Fibroblast of villous mesenchyme (primary cell): ENCODE data around the gene SNTB2. TPM values are rescaled to one million over a fixed set of nuclear protein-coding genes. Genes with fewer than 3 reads are reported as not detected.

Experiments
- DNase-seq: peaks from one replicate; pipeline ENCODE4 v3.0.0-alpha.2; 2010; ENCODE audit warnings: low read depth
- H3K4me3 ChIP-seq: 2 replicates; pipeline ENCODE4 v1.5.1; 2011; ENCODE audit warnings: low read depth, mild to moderate bottlenecking, low read length
- total RNA-seq: library from RNA; depleted of rRNA; stranded (reverse); fragments of >200 nt; gene quantifications from 2 replicates; pipeline ENCODE4 v1.2.3, GENCODE V29; 2012
- TF ChIP-seq, protein P1 (sequence below): IDR thresholded peaks from 2 replicates; pipeline ENCODE4 v1.5.1; 2012; ENCODE audit warnings: low read depth, mild to moderate bottlenecking, low read length; ENCODE audit not compliant: insufficient read depth

Gene SNTB2
- total RNA-seq, 1 donor = 73.4 TPM

DNA sequence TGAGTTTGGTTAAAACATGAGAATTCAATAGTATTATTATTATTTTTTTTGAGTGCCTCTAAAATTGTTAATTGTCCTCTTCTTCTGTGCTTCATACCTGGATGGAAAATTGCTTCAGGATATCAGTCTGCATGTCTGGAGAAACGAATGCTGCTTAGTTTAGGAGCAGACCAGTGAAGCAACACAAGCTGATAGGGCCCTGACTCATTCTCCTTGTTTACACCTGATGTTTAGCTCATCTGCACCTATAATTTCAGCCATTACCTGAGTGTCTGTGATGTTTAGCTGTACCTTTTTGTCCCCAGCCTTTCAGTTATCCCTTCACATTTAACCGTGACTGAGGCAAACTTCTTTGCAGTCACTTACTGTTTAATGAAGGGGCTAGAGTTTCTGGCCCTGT is 14.8 kb downstream of the SNTB2 start:
- H3K4me3 ChIP-seq = no peak overlapping the region
- no peak for DNase-seq
- TF ChIP-seq, protein P1, sequence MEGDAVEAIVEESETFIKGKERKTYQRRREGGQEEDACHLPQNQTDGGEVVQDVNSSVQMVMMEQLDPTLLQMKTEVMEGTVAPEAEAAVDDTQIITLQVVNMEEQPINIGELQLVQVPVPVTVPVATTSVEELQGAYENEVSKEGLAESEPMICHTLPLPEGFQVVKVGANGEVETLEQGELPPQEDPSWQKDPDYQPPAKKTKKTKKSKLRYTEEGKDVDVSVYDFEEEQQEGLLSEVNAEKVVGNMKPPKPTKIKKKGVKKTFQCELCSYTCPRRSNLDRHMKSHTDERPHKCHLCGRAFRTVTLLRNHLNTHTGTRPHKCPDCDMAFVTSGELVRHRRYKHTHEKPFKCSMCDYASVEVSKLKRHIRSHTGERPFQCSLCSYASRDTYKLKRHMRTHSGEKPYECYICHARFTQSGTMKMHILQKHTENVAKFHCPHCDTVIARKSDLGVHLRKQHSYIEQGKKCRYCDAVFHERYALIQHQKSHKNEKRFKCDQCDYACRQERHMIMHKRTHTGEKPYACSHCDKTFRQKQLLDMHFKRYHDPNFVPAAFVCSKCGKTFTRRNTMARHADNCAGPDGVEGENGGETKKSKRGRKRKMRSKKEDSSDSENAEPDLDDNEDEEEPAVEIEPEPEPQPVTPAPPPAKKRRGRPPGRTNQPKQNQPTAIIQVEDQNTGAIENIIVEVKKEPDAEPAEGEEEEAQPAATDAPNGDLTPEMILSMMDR = no peak

DNA sequence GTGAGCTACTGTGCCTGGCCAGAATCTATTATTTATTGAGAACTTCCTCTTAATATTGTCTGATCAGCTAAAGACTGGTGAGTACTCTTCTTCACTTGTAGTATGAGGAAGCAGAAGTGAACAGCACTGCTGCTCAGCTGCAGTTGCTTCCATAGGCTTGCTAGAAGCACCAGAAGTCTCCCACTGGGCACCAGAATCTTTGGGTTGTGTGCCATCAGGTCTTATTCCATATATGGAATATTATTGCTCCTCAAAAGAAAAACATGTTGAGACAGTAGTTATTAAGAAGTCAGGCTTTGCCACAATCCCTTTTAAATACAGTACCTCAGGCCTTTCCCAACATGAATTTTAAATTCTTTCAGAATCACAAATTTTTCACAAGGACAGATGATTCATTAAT is 17.2 kb downstream of the SNTB2 start:
- TF ChIP-seq, protein P1 = no peak
- H3K4me3 ChIP-seq = no peak overlapping the region
- DNase-seq = no peak

DNA sequence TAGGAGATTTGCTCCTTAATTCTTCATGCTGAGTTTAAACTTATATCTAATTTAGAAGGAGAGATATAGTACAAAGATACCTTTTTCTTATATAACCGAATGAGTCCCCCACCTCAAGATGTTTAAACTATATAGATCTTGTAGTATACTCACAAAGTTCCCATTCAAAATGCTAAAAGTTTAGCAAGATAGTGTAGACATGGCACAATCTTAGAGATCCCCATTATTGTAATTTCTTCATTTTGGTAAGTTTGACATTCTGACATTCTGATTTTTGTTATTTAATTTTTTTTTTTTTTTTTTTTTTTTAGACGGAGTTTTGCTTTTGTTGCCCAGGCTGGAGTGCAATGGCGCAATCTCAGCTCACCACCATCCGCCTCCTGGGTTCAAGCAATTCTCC is 22.8 kb downstream of the SNTB2 start:
- TF ChIP-seq, protein P1 = no peak
- DNase-seq = no peak
- no peak overlapping the region for H3K4me3 ChIP-seq

DNA sequence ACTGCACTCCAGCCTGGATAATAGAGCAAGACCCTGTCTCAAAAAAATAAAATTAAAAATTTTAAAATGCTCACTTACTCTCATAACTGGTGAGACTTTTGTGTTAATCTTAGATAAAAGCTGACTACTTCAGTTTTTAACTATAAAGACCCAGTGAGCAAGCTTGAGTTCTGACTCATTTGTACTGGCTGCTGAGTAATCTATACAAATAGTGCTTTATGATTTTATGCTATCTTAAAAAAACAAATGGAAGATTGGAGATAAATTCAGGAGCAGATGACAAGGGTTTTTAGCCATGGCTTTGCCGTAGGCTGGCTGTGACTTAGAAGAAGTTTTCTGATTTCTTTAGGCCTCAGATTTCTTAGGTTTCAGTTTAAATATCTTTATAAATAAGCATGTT is 30.5 kb downstream of the SNTB2 start:
- H3K4me3 ChIP-seq = no peak overlapping the region
- DNase-seq = peak; percentile 81
- TF ChIP-seq, protein P1 = no peak

DNA sequence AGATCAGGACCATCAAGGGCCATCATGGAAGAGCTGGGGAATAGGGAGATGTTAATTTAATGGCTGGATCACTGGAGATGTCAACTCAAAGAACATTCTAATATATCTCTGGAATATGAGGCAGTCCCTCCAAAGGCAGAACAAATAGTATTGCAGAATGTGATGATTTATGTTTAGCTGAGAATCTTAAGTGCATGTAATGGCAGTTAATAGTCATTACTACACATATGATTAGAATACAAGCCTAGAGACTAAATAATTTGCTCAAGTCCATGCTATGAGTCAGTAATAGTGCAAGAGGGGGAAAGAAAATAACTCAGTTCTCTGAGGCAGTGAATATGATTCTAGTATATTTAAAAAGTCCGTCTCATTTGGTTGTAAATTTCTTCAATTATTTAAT is 32.3 kb downstream of the SNTB2 start:
- peak; percentile 38 for DNase-seq
- no peak overlapping the region for H3K4me3 ChIP-seq
- TF ChIP-seq, protein P1 = no peak

DNA sequence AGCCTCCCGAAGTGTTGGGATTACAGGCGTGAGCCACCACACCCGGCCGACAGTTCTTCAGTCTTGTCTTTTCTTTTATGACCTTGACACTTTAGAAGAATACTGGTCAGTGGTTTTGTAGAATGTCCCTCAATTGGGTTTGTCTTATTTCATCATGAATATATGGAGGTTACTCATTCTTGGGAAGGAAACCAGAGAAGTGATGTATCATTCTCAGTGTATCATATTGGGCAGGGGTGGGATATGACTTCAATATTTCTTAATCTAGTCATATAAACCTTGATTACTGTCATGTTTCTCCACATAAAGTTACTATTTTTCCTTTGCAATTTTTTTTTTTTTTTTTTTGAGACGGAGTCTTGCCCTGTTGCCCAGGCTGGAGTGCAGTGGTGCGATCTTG is 36.9 kb downstream of the SNTB2 start:
- no peak overlapping the region for H3K4me3 ChIP-seq
- no peak for DNase-seq

DNA sequence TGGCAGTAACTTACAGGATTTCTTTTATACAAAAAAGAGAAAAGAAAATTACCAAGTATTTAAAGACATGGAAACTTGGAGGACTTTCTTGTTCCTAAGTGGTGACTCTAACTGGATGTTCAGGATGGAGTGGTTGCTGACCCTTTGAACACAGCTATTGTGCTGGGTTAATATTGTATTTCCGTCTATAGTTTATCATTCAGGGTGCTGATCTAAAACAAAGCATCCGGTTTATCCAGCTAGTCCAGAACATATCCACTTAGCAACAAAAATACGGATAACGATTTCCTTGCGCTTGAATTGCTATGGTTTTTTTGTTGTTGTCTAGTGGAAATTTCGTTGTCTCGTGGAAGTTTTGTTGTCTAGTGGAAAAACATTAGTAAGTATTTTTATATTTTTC is 38.2 kb downstream of the SNTB2 start:
- TF ChIP-seq, protein P1 = no peak
- H3K4me3 ChIP-seq = no peak overlapping the region
- DNase-seq = no peak

More for the DNA sequence above, 36.9 kb downstream of the SNTB2 start:
- TF ChIP-seq, protein P1 = no peak
